Esophagus muscularis mucosa (tissue), 4 donors: Measurements from ENCODE around the gene C17orf107. TPM values are rescaled to one million over a fixed set of nuclear protein-coding genes. Genes with fewer than 3 reads are reported as not detected.

ENCODE experiments used
- DNase-seq: peaks from one replicate; pipeline ENCODE4 v3.0.0-alpha.2; 2017; ENCODE audit errors: extremely low spot score
- H3K27ac ChIP-seq, 4 donors: fragments of 200-600 bp; sonication (generic); replicated peaks in 1 of 4; 1 replicate in 3 of 4; 2 replicates in 1 of 4; pipeline ENCODE4 v1.5.1; 2016 to 2019; ENCODE audit warnings: mild to moderate bottlenecking in 1 of 4
- H3K27me3 ChIP-seq, 4 donors: fragments of 200-600 bp; sonication (generic); one replicate each; pipeline versions ENCODE4 v1.5.1 to v1.6.0; 2016 to 2019
- H3K36me3 ChIP-seq, 4 donors: fragments of 200-600 bp; sonication (generic); one replicate each; pipeline ENCODE4 v1.5.1; 2016 to 2019
- H3K4me1 ChIP-seq, 4 donors: fragments of 200-600 bp; sonication (generic); one replicate each; pipeline ENCODE4 v1.5.1; 2016 to 2019
- H3K4me3 ChIP-seq, 4 donors: fragments of 200-600 bp; sonication (generic); 1 replicate in 2 of 4; 2 replicates in 2 of 4; pipeline ENCODE4 v1.5.1; 2016 to 2019; ENCODE audit warnings: mild to moderate bottlenecking in 4 of 4, moderate library complexity in 1 of 4
- H3K9me3 ChIP-seq, 4 donors: fragments of 200-600 bp; sonication (generic); 1 replicate in 3 of 4; 2 replicates in 1 of 4; pipeline ENCODE4 v1.5.1; 2016 to 2019
- EP300 ChIP-seq: sonication (generic); formaldehyde crosslinking; IDR thresholded peaks from one replicate; pipeline ENCODE4 v1.6.1; 2017; ENCODE audit warnings: antibody characterized with exemption
- POLR2A ChIP-seq: fragments of 450-650 bp; IDR thresholded peaks from one replicate; pipeline ENCODE4 v1.6.1; 2017; ENCODE audit warnings: antibody characterized with exemption, moderate library complexity, mild to moderate bottlenecking, low read depth
- POLR2AphosphoS5 ChIP-seq, 2 donors: sonication (generic); formaldehyde crosslinking; IDR thresholded peaks; one replicate each; pipeline ENCODE4 v1.6.1; 2017; ENCODE audit warnings: antibody characterized with exemption in 2 of 2
- WGBS: methylation state at CpG from one replicate; pipeline ENCODE4 v1.1.5; 2018; 5-methylcytosine and 5-hydroxymethylcytosine counted together
- intact Hi-C: fragments of 100-400 bp; cut with DNase I; formaldehyde crosslinking; loops from one replicate; pipeline ENCODE4 v1.15.1; 2023
- total RNA-seq, 4 donors: library from RNA; depleted of rRNA; stranded (reverse); fragments of >200 nt; gene quantifications; one replicate each; pipeline versions ENCODE4 v1.1.0 to v1.2.1, GENCODE V29; 2016
- TF ChIP-seq, protein P1 (sequence below), 3 experiments: fragments of 200-600 bp in 2 of 3; fragments of 450-650 bp in 1 of 3; sonication (generic) in 2 of 3; IDR thresholded peaks; one replicate each; pipeline ENCODE4 v1.5.1; 2017 to 2019; ENCODE audit warnings: antibody characterized with exemption in 3 of 3, mild to moderate bottlenecking in 2 of 3, moderate library complexity in 1 of 3

The C17orf107 gene
- total RNA-seq, 4 donors from 2014 or later: 0.32 to 1.5 (median 0.88) TPM

- TF ChIP-seq POLR2AphosphoS5 (IDR thresholded peaks at IDR 0.05): peak; percentile 15 to 41
- no peak for TF ChIP-seq POLR2A
- intact Hi-C loops: no loop called here
- Histone ChIP-seq H3K9me3 (no peaks in the 10 kb centered on the region), H3K4me3 (no peak overlapping the region), H3K27ac (peak overlapping the region; percentile 43 to 66 (median 52)), H3K27me3 (no peaks in the 10 kb centered on the region), H3K4me1 (peaks cover 36 to 55% (median 46%) of the 10 kb centered on the region in 4 donors), H3K36me3 (peaks cover 0 to 19% (median 9%) of the 10 kb centered on the region in 4 donors)
- WGBS: 20% methylated on average over 5 of the region's 5 CpGs
- no peak for DNase-seq
These were observed 40.5 kb upstream of the C17orf107 start for GRCh38 chr17:4858882-4859260.

- Histone ChIP-seq H3K36me3 (peaks cover 0 to 12% (median 6%) of the 10 kb centered on the region in 4 donors), H3K27ac (peak overlapping the region in 2 of 4 donors; percentile 7 to 52), H3K27me3 (no peaks in the 10 kb centered on the region), H3K4me3 (no peak overlapping the region), H3K9me3 (no peaks in the 10 kb centered on the region), H3K4me1 (peaks cover 36 to 55% (median 46%) of the 10 kb centered on the region in 4 donors)
- WGBS: 79% methylated on average over 32 of the region's 32 CpGs
- intact Hi-C loops: no loop called here
- TF ChIP-seq POLR2AphosphoS5 (IDR thresholded peaks at IDR 0.05) (no peak), POLR2A (no peak), EP300 (no peak)
- TF ChIP-seq, protein P1, sequence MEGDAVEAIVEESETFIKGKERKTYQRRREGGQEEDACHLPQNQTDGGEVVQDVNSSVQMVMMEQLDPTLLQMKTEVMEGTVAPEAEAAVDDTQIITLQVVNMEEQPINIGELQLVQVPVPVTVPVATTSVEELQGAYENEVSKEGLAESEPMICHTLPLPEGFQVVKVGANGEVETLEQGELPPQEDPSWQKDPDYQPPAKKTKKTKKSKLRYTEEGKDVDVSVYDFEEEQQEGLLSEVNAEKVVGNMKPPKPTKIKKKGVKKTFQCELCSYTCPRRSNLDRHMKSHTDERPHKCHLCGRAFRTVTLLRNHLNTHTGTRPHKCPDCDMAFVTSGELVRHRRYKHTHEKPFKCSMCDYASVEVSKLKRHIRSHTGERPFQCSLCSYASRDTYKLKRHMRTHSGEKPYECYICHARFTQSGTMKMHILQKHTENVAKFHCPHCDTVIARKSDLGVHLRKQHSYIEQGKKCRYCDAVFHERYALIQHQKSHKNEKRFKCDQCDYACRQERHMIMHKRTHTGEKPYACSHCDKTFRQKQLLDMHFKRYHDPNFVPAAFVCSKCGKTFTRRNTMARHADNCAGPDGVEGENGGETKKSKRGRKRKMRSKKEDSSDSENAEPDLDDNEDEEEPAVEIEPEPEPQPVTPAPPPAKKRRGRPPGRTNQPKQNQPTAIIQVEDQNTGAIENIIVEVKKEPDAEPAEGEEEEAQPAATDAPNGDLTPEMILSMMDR (IDR thresholded peaks at IDR 0.05): no peak
- DNase-seq: no peak
These were observed 39.3 kb upstream of the C17orf107 start for GRCh38 chr17:4859816-4860625.

DNA sequence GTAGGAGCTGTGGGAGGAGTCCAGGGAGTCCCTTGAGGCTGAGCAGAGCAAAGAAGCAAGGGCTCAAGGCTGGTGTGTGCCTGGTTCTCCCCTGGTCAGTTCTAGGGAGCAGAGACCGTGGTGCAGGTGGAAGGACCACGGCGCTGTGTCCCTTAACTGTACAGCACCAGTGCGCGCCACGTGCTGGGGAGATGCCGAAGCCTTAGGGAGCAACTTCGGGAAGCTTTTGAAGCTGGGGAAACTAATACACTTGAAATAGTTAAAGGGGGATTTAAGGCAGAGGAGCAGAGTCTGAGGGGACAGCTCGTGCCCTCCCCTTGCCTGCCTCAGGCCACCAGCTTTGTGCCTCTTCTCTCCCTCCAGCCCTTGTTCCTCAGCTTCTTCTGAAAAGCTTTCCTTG lies 38.7 kb upstream of the C17orf107 start:
- Histone ChIP-seq H3K4me1 (peaks cover 36 to 55% (median 46%) of the 10 kb centered on the region in 4 donors), H3K9me3 (no peaks in the 10 kb centered on the region), H3K4me3 (no peak overlapping the region), H3K27me3 (no peaks in the 10 kb centered on the region), H3K36me3 (peaks cover 0 to 12% (median 6%) of the 10 kb centered on the region in 4 donors), H3K27ac (peak overlapping the region in 1 of 4 donors; percentile 7)
- WGBS: 90% methylated on average over 9 of the region's 9 CpGs
- DNase-seq: no peak
- intact Hi-C loops: no loop called here
- TF ChIP-seq, protein P1 (IDR thresholded peaks at IDR 0.05): no peak
- TF ChIP-seq EP300: no peak
- TF ChIP-seq POLR2A: no peak
- no peak for TF ChIP-seq POLR2AphosphoS5 (IDR thresholded peaks at IDR 0.05)

GRCh38 chr17:4861052-4861451 lies 38.3 kb upstream of the C17orf107 start:
- no peak overlapping the region for H3K27ac ChIP-seq
- intact Hi-C loops: no loop called here

GRCh38 chr17:4862720-4863119 lies 36.6 kb upstream of the C17orf107 start:
- no peak overlapping the region for H3K27ac ChIP-seq
- no peak overlapping the region for H3K4me3 ChIP-seq
- H3K36me3 ChIP-seq: peaks cover 0 to 7% (median 3%) of the 10 kb centered on the region in 4 donors
- WGBS: 88% methylated on average over 4 of the region's 4 CpGs
- intact Hi-C loops: no loop called here
- no peaks in the 10 kb centered on the region for H3K27me3 ChIP-seq
- peaks cover 23 to 37% (median 35%) of the 10 kb centered on the region in 4 donors for H3K4me1 ChIP-seq
- DNase-seq: no peak
- TF ChIP-seq, protein P1 (IDR thresholded peaks at IDR 0.05): no peak
- TF ChIP-seq EP300 (no peak), POLR2A (no peak), POLR2AphosphoS5 (IDR thresholded peaks at IDR 0.05) (no peak)
- no peaks in the 10 kb centered on the region for H3K9me3 ChIP-seq

More at GRCh38 chr17:4861052-4861451, 38.3 kb upstream of the C17orf107 start:
- no peak overlapping the region for H3K4me3 ChIP-seq
- no peak for DNase-seq
- H3K36me3 ChIP-seq: peaks cover 0 to 11% (median 5%) of the 10 kb centered on the region in 4 donors
- no peaks in the 10 kb centered on the region for H3K27me3 ChIP-seq
- no peaks in the 10 kb centered on the region for H3K9me3 ChIP-seq
- 88% methylated on average over 16 of the region's 16 CpGs for WGBS
- peaks cover 36 to 53% (median 46%) of the 10 kb centered on the region in 4 donors for H3K4me1 ChIP-seq
- TF ChIP-seq, protein P1 (IDR thresholded peaks at IDR 0.05): no peak
